GM11168 (cell line): ENCODE data around the gene PSME4.

Experiments used
- in situ Hi-C: fragments of 300-500 bp; cut with MboI; formaldehyde crosslinking; loops from one replicate; pipeline ENCODE4 v1.12.0; 2022; ENCODE audit warnings: low sequenced_read_pairs; ENCODE audit not compliant: unreplicated experiment

PSME4 gene

GRCh38 chr2:53970724-53971602 lies at the start of gene PSME4:
Gene PSME4 (minus strand): TSS chr2:53970993. CDS start chr2:53970784, 209 bp downstream.
- in situ Hi-C loops: no loop called here

GRCh38 chr2:54015798-54016699 lies 45.3 kb upstream of the PSME4 start:
- in situ Hi-C loops: no loop called here

GRCh38 chr2:54013996-54014395 lies 43.2 kb upstream of the PSME4 start:
- in situ Hi-C loops: no loop called here

GRCh38 chr2:54012538-54013141 lies 41.8 kb upstream of the PSME4 start:
- in situ Hi-C loops: no loop called here

- in situ Hi-C loops: no loop called here
These were observed 38.8 kb upstream of the PSME4 start for GRCh38 chr2:54009549-54009948.

- in situ Hi-C loops: no loop called here
These were observed 37.6 kb upstream of the PSME4 start for GRCh38 chr2:54008439-54008838.

- in situ Hi-C loops: no loop called here
These were observed 29.7 kb upstream of the PSME4 start for GRCh38 chr2:54000524-54000923.

GRCh38 chr2:54000122-54000521 lies 29.3 kb upstream of the PSME4 start:
- in situ Hi-C loops: no loop called here

GRCh38 chr2:53998834-53999233 lies 28.0 kb upstream of the PSME4 start:
- in situ Hi-C loops: no loop called here

- in situ Hi-C loops: no loop called here
These were observed 24.3 kb upstream of the PSME4 start for GRCh38 chr2:53994818-53995808.

- in situ Hi-C loops: no loop called here
These were observed 21.2 kb upstream of the PSME4 start for GRCh38 chr2:53991948-53992347.

GRCh38 chr2:53989210-53989862 lies 18.5 kb upstream of the PSME4 start:
- in situ Hi-C loops: no loop called here

- in situ Hi-C loops: no loop called here
These were observed 16.6 kb upstream of the PSME4 start for GRCh38 chr2:53987336-53987921.

GRCh38 chr2:53985646-53986045 lies 14.9 kb upstream of the PSME4 start:
- in situ Hi-C loops: no loop called here

- in situ Hi-C loops: no loop called here
These were observed 647 bp downstream of the PSME4 start for GRCh38 chr2:53969968-53970723.

GRCh38 chr2:53969285-53969967 lies 1.4 kb downstream of the PSME4 start:
- in situ Hi-C loops: no loop called here

- in situ Hi-C loops: no loop called here
These were observed 5.7 kb downstream of the PSME4 start for GRCh38 chr2:53964987-53965687.
